SIG-M5 treated with dmso at 0.1 percent for 504 hours (cell line): ENCODE data around the gene SELENOO.

Source experiments
- DNase-seq: peaks from one replicate; lab custom pipeline; 2025; ENCODE audit not compliant: unreplicated experiment; lab: John Stamatoyannopoulos, UW

The SELENOO gene

GRCh38 chr22:50228366-50228765 is 27.6 kb downstream of the SELENOO start:
- no peak for DNase-seq

- DNase-seq: no peak
Observed at GRCh38 chr22:50229370-50229769, 28.6 kb downstream of the SELENOO start.

DNA sequence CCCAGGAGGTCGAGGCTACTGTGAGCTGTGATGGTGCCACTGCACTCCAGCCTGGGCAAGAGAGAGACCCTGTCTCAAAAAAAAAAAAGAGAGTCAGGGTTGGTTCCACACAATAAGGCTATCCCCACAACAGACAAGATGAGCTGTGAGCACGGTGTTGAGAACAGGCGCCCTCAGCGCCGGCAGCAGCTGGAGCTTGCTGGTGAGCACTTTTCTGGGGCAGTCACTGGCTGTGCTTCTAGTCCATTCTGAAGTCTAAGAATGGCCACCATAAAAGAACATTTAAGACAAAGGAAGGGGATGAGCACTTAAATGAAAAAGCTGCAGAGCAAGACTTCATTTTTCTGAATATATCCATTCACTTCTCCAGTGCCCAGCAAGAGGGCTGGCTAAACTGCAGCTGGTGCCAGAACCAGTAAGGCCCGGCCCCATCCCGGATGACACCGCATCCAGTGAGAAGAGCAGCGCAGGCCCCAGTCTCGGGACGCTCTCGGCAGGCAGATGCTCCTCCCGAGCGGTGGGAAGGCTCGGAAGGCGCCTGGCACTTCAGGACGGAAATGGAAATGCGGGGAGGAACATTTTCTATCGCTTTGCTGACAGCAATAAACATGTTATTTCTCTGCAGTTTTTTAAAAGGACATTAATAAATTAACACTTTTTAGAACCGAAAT is 31.8 kb downstream of the SELENOO start:
- DNase-seq: no peak

DNA sequence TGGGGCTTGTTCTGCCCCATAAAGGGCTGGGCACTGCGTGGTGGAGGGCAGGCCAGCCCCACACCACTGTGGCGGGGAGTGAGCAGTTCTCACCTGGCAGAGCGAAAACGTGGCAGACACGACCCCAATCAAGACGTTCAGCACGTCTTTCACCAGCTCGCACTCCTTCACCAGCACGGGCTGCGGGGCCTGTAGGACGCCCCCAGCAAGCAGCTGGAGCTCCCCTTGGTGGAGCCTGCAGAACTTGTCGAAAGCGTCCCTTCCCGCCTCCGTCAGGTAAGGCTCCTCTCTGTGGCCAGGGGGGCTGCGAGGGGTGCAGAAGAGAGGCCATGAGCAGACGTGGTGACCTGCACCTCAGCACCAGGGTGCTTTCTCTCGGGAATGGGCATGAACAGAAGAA is 32.4 kb downstream of the SELENOO start:
- DNase-seq: no peak

DNA sequence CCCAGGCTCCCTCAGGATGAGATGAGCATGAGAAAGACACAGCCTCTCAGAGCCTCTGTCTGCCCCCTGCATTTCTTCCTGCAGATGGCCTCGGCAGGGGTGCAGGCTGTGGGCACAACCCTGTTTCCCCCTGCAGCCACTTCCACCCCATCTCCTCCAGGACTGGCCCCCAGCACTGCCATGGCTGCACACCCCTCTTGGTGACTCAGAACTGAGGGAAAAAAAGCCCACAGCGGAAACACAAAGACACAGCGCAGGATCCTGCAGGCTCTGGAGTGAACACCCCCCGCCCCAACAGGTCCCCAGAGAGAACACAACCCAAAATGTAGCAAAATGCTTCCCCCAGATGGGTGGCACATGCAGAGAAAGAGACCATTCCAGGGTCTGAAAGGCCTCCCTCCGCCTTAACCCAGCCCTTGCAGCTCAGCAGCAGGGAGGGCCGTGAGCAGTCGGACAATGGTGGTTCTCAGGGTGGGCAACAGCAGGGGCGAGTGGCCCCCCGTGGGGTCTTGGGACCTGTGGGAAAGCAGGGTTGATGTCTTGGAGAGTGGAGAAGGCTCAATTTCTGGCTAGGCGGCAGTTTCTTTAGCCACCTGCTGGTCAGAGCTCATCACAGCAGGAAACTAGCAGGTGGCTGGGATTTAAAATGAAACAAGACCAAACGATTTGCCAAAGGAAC is 36.1 kb downstream of the SELENOO start:
- DNase-seq: peak; percentile 5

GRCh38 chr22:50238755-50239154 is 37.9 kb downstream of the SELENOO start:
- DNase-seq: no peak

DNA sequence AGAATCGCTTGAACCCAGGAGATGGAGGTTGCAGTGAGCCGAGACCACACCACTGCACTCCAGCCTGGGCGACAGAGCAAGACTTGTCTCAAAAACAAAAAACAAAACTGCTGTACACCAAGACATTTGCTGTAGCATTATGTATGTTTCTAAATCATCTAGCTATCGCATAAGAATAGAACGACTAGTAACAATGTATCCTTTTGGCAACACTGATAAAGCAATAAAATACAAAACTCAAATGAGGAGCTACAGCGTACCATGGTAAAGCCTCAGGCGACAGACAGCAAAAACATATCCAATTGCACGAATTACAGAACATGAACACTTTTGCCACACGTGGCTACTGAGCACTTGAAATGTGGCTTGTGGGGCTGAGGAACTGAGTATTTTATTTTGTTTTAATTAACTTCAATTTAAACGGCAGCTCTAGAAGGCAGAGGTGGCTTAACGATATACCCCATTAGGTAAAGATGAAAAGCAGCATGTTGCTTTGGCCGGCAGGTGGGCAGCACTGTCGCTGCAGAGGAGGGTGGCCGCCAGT is 41.7 kb downstream of the SELENOO start:
- peak; percentile 5 for DNase-seq

GRCh38 chr22:50243685-50244419 is 43.0 kb downstream of the SELENOO start:
- DNase-seq: peak; percentile 16

DNA sequence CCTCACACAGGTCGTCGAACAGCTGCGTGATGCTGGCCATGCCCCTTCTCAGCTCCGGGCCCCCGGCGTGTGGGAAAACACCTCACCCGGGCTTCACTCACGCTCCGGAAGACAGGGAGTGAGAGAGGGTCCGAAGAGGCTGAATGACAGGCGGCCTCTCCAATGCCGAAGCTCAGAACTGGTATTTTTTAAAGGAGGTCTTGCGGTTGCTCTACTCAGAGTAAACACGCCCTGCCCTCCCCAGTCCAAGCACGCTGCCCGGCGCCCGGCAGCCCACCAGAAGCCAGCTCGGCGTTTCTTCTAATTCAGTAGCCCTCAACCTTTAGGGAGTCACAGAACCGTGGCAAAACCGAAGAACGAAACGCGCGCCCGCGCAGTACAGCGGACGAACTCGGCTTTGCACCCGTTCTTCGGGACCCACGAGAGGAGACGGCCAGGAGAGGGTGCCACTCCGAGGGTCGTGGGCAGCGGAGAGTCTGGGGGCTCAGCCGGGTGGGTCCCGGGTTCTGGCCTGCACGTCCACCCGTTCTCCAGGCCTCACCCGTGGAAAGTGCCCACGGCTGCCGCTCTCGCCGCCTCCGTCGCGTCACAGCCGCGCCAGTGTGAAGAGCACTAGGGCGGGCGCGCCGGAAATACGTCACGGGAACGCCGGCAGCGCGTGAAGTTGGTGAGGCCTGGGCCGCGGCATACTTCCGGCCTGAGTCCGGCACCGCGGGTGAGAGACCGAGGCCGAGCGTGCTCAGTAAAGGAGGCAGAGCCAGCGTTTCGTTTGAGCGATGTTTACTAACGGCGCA is 43.8 kb downstream of the SELENOO start, which contains the start of gene TUBGCP6:
TUBGCP6 (minus strand) TSS at position 604 of the 794 bp plus-strand sequence; CDS start at position 40, 564 bp downstream.
- DNase-seq: peak; percentile 83

GRCh38 chr22:50245214-50246072 is 44.6 kb downstream of the SELENOO start:
- no peak for DNase-seq

GRCh38 chr22:50246242-50247175 is 45.7 kb downstream of the SELENOO start:
- DNase-seq: no peak

GRCh38 chr22:50247748-50248147 is 46.9 kb downstream of the SELENOO start:
- DNase-seq: peak; percentile 9

DNA sequence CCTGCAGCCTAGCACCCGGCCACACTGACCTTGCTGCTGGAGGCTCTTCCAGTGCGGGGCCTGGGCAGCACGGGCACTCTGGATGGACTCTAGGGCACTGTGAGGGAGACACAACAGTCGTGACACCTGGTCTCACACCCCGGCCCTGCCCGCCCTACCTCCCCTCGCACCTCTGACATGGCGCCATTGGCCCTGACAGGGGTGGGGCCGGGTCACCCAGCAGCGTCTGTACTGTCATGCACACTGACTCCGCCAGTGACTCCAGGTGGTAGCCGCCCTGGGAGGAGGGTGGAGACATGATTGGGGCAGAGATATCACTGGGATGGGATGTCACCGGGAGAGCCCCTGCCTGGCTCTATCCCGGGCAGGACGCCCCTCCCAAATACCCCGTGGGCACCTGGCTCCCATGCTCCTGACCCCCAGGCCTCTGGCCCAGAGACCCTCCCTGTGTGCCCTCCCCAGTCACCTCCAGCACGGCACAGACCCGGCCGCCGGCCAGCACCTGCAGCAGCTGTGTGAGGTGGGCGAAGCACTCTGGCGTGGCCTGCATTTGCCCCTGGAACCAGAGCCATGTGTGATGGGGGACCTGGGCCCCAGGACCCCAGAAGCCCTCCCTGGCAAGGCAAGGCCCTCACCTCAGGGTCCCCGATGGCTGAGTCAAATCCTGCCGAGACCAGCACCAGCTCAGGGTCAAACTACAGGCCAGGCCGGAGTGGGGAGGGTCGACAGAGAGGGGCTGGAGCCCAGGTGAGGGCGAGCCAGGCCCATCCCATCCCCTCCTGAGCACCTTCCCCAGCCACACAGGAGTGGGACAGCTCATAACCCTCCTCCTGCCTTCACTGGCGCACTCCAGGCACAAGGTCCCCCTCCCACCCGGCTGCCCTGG is 47.6 kb downstream of the SELENOO start:
- no peak for DNase-seq

DNA sequence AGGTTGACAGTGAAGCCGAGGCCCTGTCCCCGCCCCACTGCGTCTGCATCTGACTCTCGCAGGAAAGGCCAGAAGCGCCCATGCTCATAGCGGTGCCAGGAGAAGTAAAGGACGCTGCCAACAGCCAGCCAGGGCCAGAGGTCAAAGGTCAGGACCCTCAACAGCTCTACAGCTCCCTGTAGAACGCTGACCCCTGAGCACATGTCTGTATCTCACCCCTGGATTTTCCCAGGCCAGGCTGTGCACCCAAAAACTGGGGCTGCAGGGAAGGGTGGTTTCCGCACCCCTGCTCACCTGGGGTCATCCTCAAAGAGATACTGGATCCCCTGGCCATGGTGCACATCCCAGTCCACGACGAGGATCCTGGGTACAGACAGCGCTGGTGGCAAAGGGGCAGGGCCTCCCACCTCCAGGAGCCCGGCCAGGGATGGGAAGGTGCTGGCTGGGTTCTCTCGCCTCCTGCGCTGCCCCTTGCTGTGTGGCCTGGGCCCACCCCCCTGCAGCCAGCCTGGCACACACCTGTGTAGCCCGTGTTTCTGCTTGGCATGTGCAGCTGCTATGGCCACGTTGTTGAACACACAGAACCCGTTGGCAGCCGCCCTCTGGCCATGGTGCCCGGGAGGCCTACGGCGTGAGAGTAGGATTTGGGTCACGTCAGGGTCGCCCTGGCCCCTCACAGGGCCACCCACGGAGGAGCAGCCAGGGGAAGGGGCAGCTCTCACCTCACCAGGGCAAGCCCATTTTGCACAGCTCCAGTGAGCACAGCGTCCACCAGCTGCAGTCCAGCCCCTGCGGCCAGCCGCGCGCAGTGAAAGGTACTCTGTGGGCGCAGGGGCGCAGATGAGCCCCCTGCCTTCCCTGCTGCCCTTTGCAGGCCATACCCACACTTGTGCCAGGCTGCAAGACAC is 48.8 kb downstream of the SELENOO start:
- DNase-seq: no peak

DNA sequence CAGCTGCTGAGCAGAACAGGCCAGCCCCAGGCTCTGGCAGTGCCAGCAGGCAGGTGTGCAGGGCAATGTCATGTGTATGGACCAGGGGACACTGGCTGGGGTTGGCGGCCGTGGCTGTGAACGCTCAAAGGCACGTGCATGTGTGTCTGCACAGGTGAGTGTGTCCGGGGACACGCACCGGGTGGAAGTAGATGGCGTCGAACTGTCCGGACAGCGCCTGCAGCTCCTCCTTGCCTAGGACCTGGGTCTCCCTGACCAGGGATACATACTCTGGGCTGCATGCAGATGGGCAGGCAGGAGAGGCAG is 49.4 kb downstream of the SELENOO start:
- DNase-seq: no peak

- peak; percentile 79 for DNase-seq
Observed at GRCh38 chr22:50250555-50251476, 50.0 kb downstream of the SELENOO start, which contains the start of gene HDAC10. HDAC10 (minus strand) TSS chr22:50251265; CDS start chr22:50251032, 233 bp downstream.
